K562 (cell line): ENCODE measurements around the gene VSIG4. TPM values are rescaled to one million over a fixed set of nuclear protein-coding genes. Genes with fewer than 3 reads are reported as not detected.

Source experiments
- ATAC-seq: fragments of 200-7000 bp; cut with Tn5 transposase; 3 replicates; pipeline ENCODE4 v1.9.1; 2020; ENCODE audit warnings: moderate library complexity
- BruUV-seq: library from RNA; stranded (reverse); fragments of 400-500 nt; replicated peaks from 2 replicates; lab custom pipeline; 2021; lab: Mats Ljungman, UMichigan
- CTCF ChIA-PET: fragments of 300-600 bp; formaldehyde crosslinking; extraction: SDS; loops from one replicate; lab custom pipeline; 2021; ENCODE audit warnings: low intra/inter-chr PET ratio; lab: Yijun Ruan, JAX
- POLR2A ChIA-PET: fragments of 300-600, 350-650 bp; sonication (Branson Sonifier 250); formaldehyde crosslinking; extraction: SDS; loops from one replicate; lab custom pipeline; 2021; ENCODE audit warnings: antibody characterized with exemption, inconsistent platforms; lab: Yijun Ruan, JAX
- DNase-seq, 4 experiments: peaks; one replicate each; pipeline versions ENCODE4 v3.0.0 to v3.0.0-alpha.2; 2011 to 2018; ENCODE audit warnings: low spot score in 3 of 4, mixed read lengths in 3 of 4; ENCODE audit errors: extremely low read depth in 1 of 4
- FAIRE-seq: peaks from 2 replicates; lab custom pipeline; 2011; peaks lifted over from hg19 to GRCh38; lab: Jason Lieb, UNC
- H2AFZ ChIP-seq: 2 replicates; pipeline ENCODE4 v1.6.0; 2011; ENCODE audit warnings: low read depth, low read length, control low read depth, inconsistent platforms
- H3K27ac ChIP-seq: fragments of 200-600 bp; 3 replicates; pipeline ENCODE4 v1.8.0; 2011; ENCODE audit warnings: low read depth, mild to moderate bottlenecking, control low read depth, inconsistent platforms, low read length, moderate library complexity, mixed read lengths; ENCODE audit errors: extremely low read depth
- H3K27me3 ChIP-seq, 2 experiments: fragments of 300-600 bp in 1 of 2; 2 replicates in 1 of 2; 3 replicates in 1 of 2; pipeline versions ENCODE4 v1.6.0 to v1.8.0; 2011; ENCODE audit warnings: inconsistent platforms in 2 of 2, low read length in 2 of 2, mild to moderate bottlenecking in 1 of 2, mixed read lengths in 1 of 2, moderate library complexity in 1 of 2; ENCODE audit not compliant: control insufficient read depth in 2 of 2, insufficient read depth in 2 of 2
- H3K36me3 ChIP-seq: fragments of 300-600 bp; 3 replicates; pipeline ENCODE4 v1.8.0; 2011; ENCODE audit warnings: mild to moderate bottlenecking, low read length, inconsistent platforms; ENCODE audit not compliant: control insufficient read depth, insufficient read depth
- H3K4me1 ChIP-seq, 2 experiments: fragments of 200-600 bp in 1 of 2; replicated peaks in 1 of 2; 2 replicates in 1 of 2; 3 replicates in 1 of 2; pipeline versions ENCODE4 v1.5.1 to v1.8.0; 2011; ENCODE audit warnings: inconsistent platforms in 2 of 2, low read length in 2 of 2, mild to moderate bottlenecking in 1 of 2, mixed read lengths in 1 of 2, moderate library complexity in 1 of 2; ENCODE audit not compliant: control insufficient read depth in 2 of 2, insufficient read depth in 2 of 2
- H3K4me2 ChIP-seq: 2 replicates; pipeline ENCODE4 v1.6.1; 2011; ENCODE audit warnings: low read length, control low read depth, inconsistent platforms, mixed read lengths; ENCODE audit not compliant: insufficient read depth
- H3K4me3 ChIP-seq: fragments of 200-600 bp; sonication (generic), shearing (Covaris generic); 2 replicates; pipeline ENCODE4 v1.5.1; 2016; ENCODE audit warnings: control low read depth, inconsistent platforms
- H3K79me2 ChIP-seq: fragments of 200-600 bp; 3 replicates; pipeline ENCODE4 v1.8.0; 2011; ENCODE audit warnings: low read length, inconsistent platforms; ENCODE audit not compliant: control insufficient read depth, insufficient read depth
- H3K9ac ChIP-seq, 2 experiments: 2 replicates each; pipeline versions ENCODE4 v1.6.0 to v1.6.1; 2011; ENCODE audit warnings: low read depth in 2 of 2, low read length in 2 of 2, control low read depth in 1 of 2, inconsistent platforms in 1 of 2, mild to moderate bottlenecking in 1 of 2, mixed read lengths in 1 of 2; ENCODE audit not compliant: insufficient read depth in 1 of 2
- H3K9me1 ChIP-seq: one replicate; pipeline ENCODE4 v1.6.0; 2011; ENCODE audit warnings: inconsistent platforms, mild to moderate bottlenecking, low read length, moderate library complexity; ENCODE audit not compliant: control insufficient read depth, insufficient read depth
- H3K9me3 ChIP-seq: replicated peaks from 2 replicates; pipeline ENCODE4 v1.5.1; 2011; ENCODE audit warnings: low read depth, low read length, inconsistent platforms; ENCODE audit not compliant: control insufficient read depth, insufficient read depth
- H4K20me1 ChIP-seq: replicated peaks from 2 replicates; pipeline ENCODE4 v1.6.1; 2011; ENCODE audit warnings: low read length, inconsistent platforms, mixed read lengths; ENCODE audit not compliant: control insufficient read depth, insufficient read depth
- FOXA3 ChIP-seq, 2 experiments: fragments of 450-650 bp in 1 of 2; sonication (generic) in 1 of 2; formaldehyde crosslinking; IDR thresholded peaks in 1 of 2; conservative IDR thresholded peaks in 1 of 2; 2 replicates each; pipeline versions ENCODE4 v1.4.0 to v1.8.0; 2020 to 2022; ENCODE audit warnings: mild to moderate bottlenecking in 2 of 2, missing genetic modification reagents in 1 of 2
- MCM5 ChIP-seq: fragments of 450-650 bp; IDR thresholded peaks from 2 replicates; pipeline ENCODE4 v1.6.1; 2016; ENCODE audit warnings: low read depth
- PHB ChIP-seq: fragments of 250-450 bp; sonication (Bioruptor Pico); IDR thresholded peaks from 2 replicates; pipeline ENCODE4 v1.5.0; 2021
- POLR2B ChIP-seq: fragments of 450-650 bp; IDR thresholded peaks from 2 replicates; pipeline ENCODE4 v1.6.1; 2018; ENCODE audit warnings: low read depth; ENCODE audit not compliant: partially characterized antibody
- TAF9B ChIP-seq: fragments of 450-650 bp; IDR thresholded peaks from 2 replicates; pipeline ENCODE4 v1.6.1; 2018; ENCODE audit warnings: mild to moderate bottlenecking; ENCODE audit not compliant: partially characterized antibody
- TCF3 ChIP-seq: sonication (generic); formaldehyde crosslinking; IDR thresholded peaks from 2 replicates; pipeline ENCODE4 v1.4.0; 2020; ENCODE audit warnings: mild to moderate bottlenecking, missing genetic modification reagents
- TRIM24 ChIP-seq, 2 experiments: fragments of 450-650 bp; IDR thresholded peaks; 2 replicates each; pipeline ENCODE4 v1.6.1; 2016
- WGBS: fragments of 100-300 bp; shearing (Covaris generic); methylation state at CpG from one replicate; pipeline ENCODE4 v1.1.6; 2016; ENCODE audit warnings: low coverage, mixed read lengths; ENCODE audit not compliant: insufficient coverage; ENCODE audit errors: missing lambda C conversion rate; 5-methylcytosine and 5-hydroxymethylcytosine counted together
- in situ Hi-C: fragments of 300-500 bp; cut with MboI; formaldehyde crosslinking; loops from 4 replicates; pipeline ENCODE4 v1.15.0; 2018; ENCODE audit warnings: inconsistent platforms, mixed read lengths
- intact Hi-C: fragments of 100-400 bp; cut with micrococcal nuclease; formaldehyde crosslinking; loops from 2 replicates; pipeline ENCODE4 v1.14.2; 2022
- polyA plus RNA-seq, 8 experiments: library from polyadenylated mRNA; depleted of rRNA in 4 of 8; stranded (reverse) in 5 of 8; unstranded in 3 of 8; fragments of >200 nt; fragmentation: Nextera tagmentation in 2 of 8; fragmentation: Illumina TruSeq in 1 of 8; extraction: Ambion mirVana in 2 of 8; extraction: Trizol in 1 of 8; gene quantifications; 2 replicates each; pipeline versions ENCODE4 v1.2.1 to v1.2.3, GENCODE V29; 2011 to 2014; ENCODE audit warnings: inconsistent platforms in 1 of 8, missing spikeins in 1 of 8
- total RNA-seq, 7 experiments: library from RNA; depleted of rRNA in 6 of 7; stranded (reverse); fragments of >200 nt in 6 of 7; fragmentation: Illumina TruSeq in 2 of 7; extraction: Trizol in 2 of 7; gene quantifications; 2 replicates each; pipeline versions ENCODE4 v1.2.1 to v1.2.3, GENCODE V29; 2011 to 2021; ENCODE audit warnings: low replicate concordance in 1 of 7

The VSIG4 gene
- total and polyA plus RNA-seq, 9 of the 15 experiments (the other 6 are each of a cell fraction or from before 2014, with no cell fraction given), result 0.22 to 1.6 (median 0.46) TPM; not detected in 1

GRCh38 chrX:66042307-66043077 lies 2.6 kb upstream of the VSIG4 start:
- Histone ChIP-seq H3K79me2 (no peaks in the 10 kb centered on the region), H3K27ac (no peak overlapping the region), H3K4me3 (no peak overlapping the region), H4K20me1 (no peaks in the 10 kb centered on the region), H3K36me3 (no peaks in the 10 kb centered on the region), H3K4me2 (no peak overlapping the region), H2AFZ (no peak overlapping the region), H3K4me1 (peaks cover 0 to 19% of the 10 kb centered on the region in 2 experiments; a peak in 3 of 5 replicates), H3K9me1 (no peaks in the 10 kb centered on the region), H3K9ac (no peak overlapping the region), H3K9me3 (no peaks in the 10 kb centered on the region), H3K27me3 (no peaks in the 10 kb centered on the region)
- ChIA-PET POLR2A (no interaction called here), CTCF (no interaction called here)
- TF ChIP-seq TAF9B (no peak), MCM5 (no peak), POLR2B (no peak), PHB (CRISPR knock-in tag) (no peak), TRIM24 (IDR thresholded peaks at IDR 0.05) (no peak), FOXA3 (CRISPR knock-in tag; conservative IDR thresholded peaks at IDR 0.05 in 1 of 2, IDR thresholded peaks at IDR 0.05 in 1 of 2) (no peak), TCF3 (CRISPR knock-in tag) (no peak)
- DNase-seq, result no peak
- no peak for FAIRE-seq
- BruUV-seq, result no TSS peak
- in situ Hi-C loops (no loop called here), intact Hi-C loops (no loop called here)
- no peak for ATAC-seq
- 52% methylated on average over 3 of the region's 3 CpGs for WGBS
